Neural cell (in vitro differentiated cells): ENCODE measurements around the gene ATP5MG. TPM values are rescaled to one million over a fixed set of nuclear protein-coding genes. Genes with fewer than 3 reads are reported as not detected.

Source experiments
- H2AFZ ChIP-seq: fragments of 200-600, 300-800 bp; sonication (generic), shearing (Covaris generic); 2 replicates; pipeline ENCODE4 v1.6.0; 2014; ENCODE audit warnings: low read depth, mild to moderate bottlenecking, antibody characterized with exemption, low read length, moderate library complexity
- H3F3A ChIP-seq: fragments of 200-600 bp; shearing (Covaris generic); 2 replicates; pipeline ENCODE4 v1.6.1; 2016; ENCODE audit warnings: mild to moderate bottlenecking, moderate library complexity, mixed read lengths, antibody characterized with exemption, low read length; ENCODE audit not compliant: insufficient read depth, poor library complexity, severe bottlenecking
- H3K27ac ChIP-seq: fragments of 200-600, 300-800 bp; sonication (generic), shearing (Covaris generic); 2 replicates; pipeline ENCODE4 v1.5.1; 2014; ENCODE audit warnings: mild to moderate bottlenecking, low read length, moderate library complexity
- H3K27me3 ChIP-seq: fragments of 300-800, 200-600 bp; sonication (generic), shearing (Covaris generic); 2 replicates; pipeline ENCODE4 v1.6.0; 2014; ENCODE audit warnings: mild to moderate bottlenecking, low read depth, low read length, moderate library complexity; ENCODE audit not compliant: insufficient read depth
- H3K36me3 ChIP-seq: fragments of 300-800, 200-600 bp; sonication (generic), shearing (Covaris generic); 2 replicates; pipeline ENCODE4 v1.5.1; 2014; ENCODE audit warnings: mild to moderate bottlenecking, antibody characterized with exemption, low read length, moderate library complexity; ENCODE audit not compliant: insufficient read depth
- H3K4me2 ChIP-seq: fragments of 300-800, 200-600 bp; sonication (generic), shearing (Covaris generic); 2 replicates; pipeline ENCODE4 v1.6.0; 2014; ENCODE audit warnings: mild to moderate bottlenecking, low read length
- H3K4me3 ChIP-seq: fragments of 300-800, 200-600 bp; sonication (generic), shearing (Covaris generic); 2 replicates; pipeline ENCODE4 v1.5.1; 2014; ENCODE audit warnings: mild to moderate bottlenecking, low read length, moderate library complexity
- H3K79me2 ChIP-seq: fragments of 200-600 bp; shearing (Covaris generic); replicated peaks from 2 replicates; pipeline ENCODE4 v1.6.0; 2014; ENCODE audit warnings: mild to moderate bottlenecking, low read length, moderate library complexity; ENCODE audit not compliant: insufficient read depth
- H3K9ac ChIP-seq: fragments of 300-800, 200-600 bp; sonication (generic), shearing (Covaris generic); 2 replicates; pipeline ENCODE4 v1.6.1; 2016; ENCODE audit warnings: mild to moderate bottlenecking, low read length, mixed read lengths
- H3K9me2 ChIP-seq: fragments of 200-600 bp; shearing (Covaris generic); 2 replicates; pipeline ENCODE4 v1.6.1; 2016; ENCODE audit warnings: mild to moderate bottlenecking, low read length, mixed read lengths; ENCODE audit not compliant: insufficient read depth
- H3K9me3 ChIP-seq: fragments of 200-600, 300-800 bp; sonication (generic), shearing (Covaris generic); 2 replicates; pipeline ENCODE4 v1.6.1; 2016; ENCODE audit warnings: mild to moderate bottlenecking, mixed run types, low read length, moderate library complexity, mixed read lengths
- H4K20me1 ChIP-seq: fragments of 200-600 bp; shearing (Covaris generic); 2 replicates; pipeline ENCODE4 v1.6.1; 2016; ENCODE audit warnings: mild to moderate bottlenecking, mixed run types; ENCODE audit not compliant: insufficient read depth
- CTCF ChIP-seq: fragments of 450-650 bp; IDR thresholded peaks from 2 replicates; pipeline ENCODE4 v1.5.1; 2014; ENCODE audit warnings: antibody characterized with exemption, mild to moderate bottlenecking, moderate library complexity; ENCODE audit not compliant: poor library complexity, severe bottlenecking
- EP300 ChIP-seq: fragments of 450-650 bp; conservative IDR thresholded peaks from 2 replicates; pipeline ENCODE4 v1.6.1; 2014; ENCODE audit warnings: antibody characterized with exemption, mild to moderate bottlenecking, moderate library complexity; ENCODE audit not compliant: poor library complexity, severe bottlenecking
- EZH2 ChIP-seq: fragments of 200-600, 300-800 bp; shearing (Covaris generic), sonication (generic); IDR thresholded peaks from 2 replicates; pipeline ENCODE4 v1.6.1; 2014; ENCODE audit warnings: antibody characterized with exemption, low read length, borderline replicate concordance, mild to moderate bottlenecking; ENCODE audit not compliant: insufficient read depth, poor library complexity, severe bottlenecking
- MXI1 ChIP-seq: fragments of 450-650 bp; conservative IDR thresholded peaks from 2 replicates; pipeline ENCODE4 v1.6.1; 2014; ENCODE audit warnings: antibody characterized with exemption, mild to moderate bottlenecking; ENCODE audit not compliant: poor library complexity, severe bottlenecking
- POLR2AphosphoS5 ChIP-seq: IDR thresholded peaks from 2 replicates; pipeline ENCODE4 v1.6.1; 2012
- RAD21 ChIP-seq: fragments of 450-650 bp; conservative IDR thresholded peaks from 2 replicates; pipeline ENCODE4 v1.6.1; 2014; ENCODE audit warnings: antibody characterized with exemption, mild to moderate bottlenecking, moderate library complexity
- REST ChIP-seq: IDR thresholded peaks from 2 replicates; pipeline ENCODE4 v1.6.1; 2012; ENCODE audit warnings: borderline replicate concordance
- SMC3 ChIP-seq: fragments of 450-650 bp; conservative IDR thresholded peaks from 2 replicates; pipeline ENCODE4 v1.6.1; 2014; ENCODE audit warnings: antibody characterized with exemption, mild to moderate bottlenecking, moderate library complexity; ENCODE audit not compliant: poor library complexity
- TAF1 ChIP-seq: IDR thresholded peaks from 2 replicates; pipeline ENCODE4 v1.6.1; 2012; ENCODE audit warnings: low read depth
- polyA plus RNA-seq: library from polyadenylated mRNA; depleted of rRNA; stranded (reverse); fragments of >200 nt; gene quantifications from 2 replicates; pipeline ENCODE4 v1.2.3, GENCODE V29; 2014

The ATP5MG gene
- polyA plus RNA-seq, 1 donor from 2014 or later, result 153 TPM

GRCh38 chr11:118364956-118365615 is 36.3 kb upstream of the ATP5MG start:
- no peak overlapping the region for H2AFZ ChIP-seq
- H3K9ac ChIP-seq, result no peak overlapping the region
- no peaks in the 10 kb centered on the region for H3F3A ChIP-seq
- no peaks in the 10 kb centered on the region for H3K27me3 ChIP-seq
- no peak overlapping the region for H3K27ac ChIP-seq
- H3K9me2 ChIP-seq, result no peaks in the 10 kb centered on the region
- H3K79me2 ChIP-seq, result peaks cover 23% of the 10 kb centered on the region
- no peak overlapping the region for H3K4me2 ChIP-seq
- no peak overlapping the region for H3K4me3 ChIP-seq
- H4K20me1 ChIP-seq, result no peaks in the 10 kb centered on the region
- H3K36me3 ChIP-seq, result peaks cover 7% of the 10 kb centered on the region
- TF ChIP-seq RAD21 (no peak), EP300 (no peak), SMC3 (no peak), TAF1 (no peak), EZH2 (no peak), REST (no peak), CTCF (no peak), MXI1 (no peak), POLR2AphosphoS5 (no peak)
- no peaks in the 10 kb centered on the region for H3K9me3 ChIP-seq

- no peak overlapping the region for H3K9ac ChIP-seq
Observed at GRCh38 chr11:118366287-118366686, 35.1 kb upstream of the ATP5MG start.

More at GRCh38 chr11:118366287-118366686, 35.1 kb upstream of the ATP5MG start:
- Histone ChIP-seq H3K4me3 (no peak overlapping the region), H3K36me3 (peaks cover 7% of the 10 kb centered on the region), H4K20me1 (no peaks in the 10 kb centered on the region), H3K9me3 (no peaks in the 10 kb centered on the region), H2AFZ (no peak overlapping the region), H3K9me2 (no peaks in the 10 kb centered on the region), H3K27me3 (no peaks in the 10 kb centered on the region), H3K4me2 (no peak overlapping the region), H3K79me2 (peaks cover 12% of the 10 kb centered on the region), H3F3A (no peaks in the 10 kb centered on the region), H3K27ac (no peak overlapping the region)
- TF ChIP-seq TAF1, result no peak
- no peak for TF ChIP-seq EZH2
- TF ChIP-seq REST, result no peak
- TF ChIP-seq MXI1, result no peak
- no peak for TF ChIP-seq CTCF
- no peak for TF ChIP-seq POLR2AphosphoS5
- TF ChIP-seq EP300, result no peak
- TF ChIP-seq RAD21, result no peak
- no peak for TF ChIP-seq SMC3
